HG03175 (cell line): Measurements from ENCODE around the gene TMEM167B.
"Not testable (repeated sequence)": the region's sequence is repeated elsewhere in the genome, so short reads cannot be mapped to it uniquely, and the experiment has no call there.

ENCODE experiments used
- ATAC-seq: cut with Tn5 transposase; IDR thresholded peaks from one replicate; pipeline ENCODE4 v1.9.1; 2021; ENCODE audit warnings: mild to moderate bottlenecking, moderate library complexity; ENCODE audit not compliant: unreplicated experiment

TMEM167B gene

DNA sequence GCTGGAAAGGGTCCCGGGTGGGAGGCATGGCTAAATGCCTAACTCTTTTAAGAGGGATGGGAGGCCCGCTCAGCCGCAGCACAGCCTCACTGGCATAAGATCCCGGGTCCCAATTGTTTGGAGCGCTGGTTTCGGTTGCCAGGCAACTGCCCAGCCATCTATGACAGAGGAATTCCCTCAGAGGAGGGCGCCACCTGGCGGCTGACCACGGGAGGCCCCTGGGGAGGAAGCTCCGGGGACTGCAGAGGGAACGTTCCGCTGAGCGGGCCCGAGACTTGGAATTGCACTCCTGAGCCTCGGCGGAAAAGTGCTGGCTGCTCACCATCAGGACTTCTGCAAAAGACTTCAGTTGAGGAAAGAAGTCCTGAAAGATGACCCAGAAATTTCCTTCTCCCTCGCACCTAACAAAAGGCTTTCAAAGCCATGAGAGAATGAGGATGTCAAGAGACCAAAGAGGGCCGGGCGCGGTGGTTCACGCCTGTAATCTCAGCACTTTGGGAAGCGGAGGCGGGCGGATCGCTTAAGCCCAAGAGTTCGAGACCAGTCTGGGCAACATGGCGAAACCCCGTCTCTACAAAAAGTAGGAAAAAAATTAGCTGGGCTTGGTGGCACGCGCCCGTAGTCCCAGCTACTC lies 22.2 kb downstream of the TMEM167B start:
- peak; percentile 66 for ATAC-seq

DNA sequence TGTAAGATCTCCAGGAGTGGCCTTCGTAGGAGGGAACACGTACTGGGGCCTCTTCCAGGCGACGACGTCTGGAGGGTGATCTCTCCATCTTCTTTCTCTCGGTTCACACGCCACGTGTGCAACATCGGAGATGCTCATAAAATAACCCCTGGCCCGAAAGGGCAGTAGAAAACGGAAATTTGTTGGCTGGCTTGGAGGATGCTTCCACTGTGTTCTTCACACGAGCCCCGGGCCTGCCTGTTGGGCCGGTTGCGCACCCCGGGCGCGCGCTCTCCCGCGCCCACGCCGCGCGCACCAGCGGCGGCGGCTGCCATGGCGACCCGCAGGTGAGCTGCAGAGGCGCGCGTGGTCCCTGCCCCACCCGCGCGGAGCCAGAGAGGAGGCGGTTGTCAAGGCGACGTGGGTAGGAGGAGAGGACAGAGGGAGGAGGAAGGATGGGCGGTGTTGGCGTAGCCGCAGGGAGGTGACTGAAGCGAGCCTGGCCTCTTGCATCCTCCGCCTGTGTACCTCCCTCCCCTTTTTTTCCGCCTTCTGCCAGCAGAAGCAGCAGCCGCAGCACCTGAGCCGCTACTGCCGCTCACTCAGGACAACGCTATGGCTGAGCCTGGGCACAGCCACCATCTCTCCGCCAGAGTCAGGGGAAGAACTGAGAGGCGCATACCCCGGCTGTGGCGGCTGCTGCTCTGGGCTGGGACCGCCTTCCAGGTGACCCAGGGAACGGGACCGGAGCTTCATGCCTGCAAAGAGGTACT lies 23.2 kb downstream of the TMEM167B start, which contains the start of gene ELAPOR1:
ELAPOR1 (plus strand) TSS at position 526 of the 752 bp plus-strand sequence; CDS start at position 595, 69 bp downstream.
- peak; percentile 59 for ATAC-seq

DNA sequence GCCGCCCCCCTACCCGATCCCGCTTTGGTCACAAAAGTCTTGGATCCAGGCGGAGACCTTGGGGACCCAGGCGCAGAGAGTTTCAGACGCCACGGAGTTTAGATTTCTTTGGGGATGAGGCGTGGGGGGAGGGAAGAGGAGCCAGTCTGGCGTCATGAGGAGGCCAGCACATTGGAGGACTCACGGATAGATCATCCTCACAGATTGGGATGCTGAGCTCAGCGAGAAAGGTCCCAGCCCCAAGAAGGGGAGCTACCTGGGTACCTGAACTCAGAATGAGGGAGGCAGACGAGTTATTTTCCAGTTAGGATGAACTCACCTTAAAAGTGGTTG lies 23.7 kb downstream of the TMEM167B start:
- ATAC-seq, result no peak

DNA sequence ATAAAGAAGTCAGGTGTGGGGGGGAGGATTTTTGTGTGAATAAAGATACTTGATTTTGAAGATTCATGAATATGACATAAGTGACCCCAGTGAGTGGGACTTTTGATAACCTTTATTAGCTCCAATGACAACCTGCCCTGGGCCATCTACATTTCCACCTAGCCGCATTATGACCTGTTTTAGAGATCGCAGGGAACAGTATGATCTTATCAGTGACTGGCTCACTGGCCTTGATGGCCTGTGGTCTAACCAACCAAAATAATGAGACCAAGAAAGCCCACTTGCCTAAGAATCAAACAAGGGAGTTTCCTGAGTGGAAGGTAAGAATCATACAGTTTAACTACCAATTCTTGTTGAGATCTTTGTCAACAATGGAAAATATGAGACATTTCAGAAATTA lies 25.1 kb downstream of the TMEM167B start:
- no peak for ATAC-seq

DNA sequence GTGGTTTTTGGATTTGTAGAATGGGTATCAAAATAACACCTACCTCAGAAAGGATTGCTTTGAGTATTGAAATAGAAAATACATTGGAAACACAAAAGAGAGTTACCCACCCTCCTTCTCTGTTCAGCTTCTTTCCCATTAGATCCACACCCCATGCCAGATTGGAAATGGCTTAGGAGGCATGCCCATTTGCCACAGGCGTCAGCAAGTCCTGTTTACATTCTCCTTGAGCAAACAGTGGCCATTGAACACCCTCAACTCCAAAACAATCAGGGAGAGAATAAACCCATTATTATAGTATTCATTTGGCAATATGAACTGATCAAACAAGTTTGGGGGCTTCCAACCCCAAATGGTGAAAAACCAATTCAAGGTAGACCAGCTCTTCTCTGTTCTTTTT lies 25.7 kb downstream of the TMEM167B start:
- no peak for ATAC-seq

DNA sequence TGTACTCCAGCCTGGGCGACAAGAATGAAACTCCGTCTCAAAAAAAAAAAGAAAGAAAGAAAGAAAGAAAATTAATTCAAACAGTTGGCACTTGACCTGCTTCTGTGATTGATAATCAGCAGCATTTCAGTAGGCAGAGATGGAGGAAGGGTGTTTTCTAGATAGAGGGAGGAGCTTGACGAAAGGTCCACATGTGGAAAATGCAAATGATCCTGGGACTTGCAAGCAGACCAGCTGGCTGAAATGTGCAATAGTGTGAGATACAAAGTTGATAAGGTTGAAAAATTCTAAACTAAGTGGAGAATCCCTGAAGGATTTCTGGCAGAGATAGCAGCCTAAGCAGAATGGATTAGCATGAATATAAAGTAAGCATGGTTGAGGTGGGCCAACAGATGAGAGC lies 27.5 kb downstream of the TMEM167B start:
- no peak for ATAC-seq

DNA sequence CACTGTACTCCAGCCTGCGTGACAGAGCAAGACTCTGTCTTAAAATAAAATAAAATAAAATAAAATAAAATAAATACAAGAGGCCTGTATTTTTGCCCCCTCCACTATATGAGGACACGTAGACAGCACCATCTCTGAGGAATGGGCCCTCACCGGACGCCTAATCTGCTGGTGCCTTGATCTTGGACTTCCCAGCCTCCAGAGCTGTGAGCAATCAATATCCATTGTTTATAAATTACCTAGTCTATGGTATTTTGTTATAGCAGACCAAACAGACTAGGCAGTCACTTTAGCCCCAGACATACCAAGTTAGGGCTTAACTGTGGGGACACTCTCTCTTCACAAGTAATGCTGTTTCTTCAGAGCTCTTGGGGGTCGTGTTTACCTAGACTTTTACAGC lies 29.8 kb downstream of the TMEM167B start:
- no peak for ATAC-seq

DNA sequence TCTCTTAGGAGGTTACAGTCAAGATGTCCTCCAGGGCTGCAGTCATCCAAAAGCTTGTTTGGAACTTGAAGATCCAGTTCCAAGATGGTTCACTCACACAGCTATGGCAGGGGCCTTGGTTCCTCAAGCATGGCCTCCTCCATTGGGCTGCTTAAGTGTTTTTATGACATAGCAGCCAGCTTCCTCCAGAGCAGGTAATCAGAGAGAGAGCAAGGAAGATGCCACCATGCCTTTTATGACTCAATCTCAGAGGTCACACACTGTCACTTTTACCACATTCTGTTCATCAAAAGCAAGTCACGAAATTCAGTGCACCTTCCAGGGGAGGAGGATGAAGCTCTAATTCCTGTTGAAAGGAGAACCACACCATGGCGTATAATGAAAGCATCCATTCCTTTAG lies 40.5 kb downstream of the TMEM167B start:
- no peak for ATAC-seq

DNA sequence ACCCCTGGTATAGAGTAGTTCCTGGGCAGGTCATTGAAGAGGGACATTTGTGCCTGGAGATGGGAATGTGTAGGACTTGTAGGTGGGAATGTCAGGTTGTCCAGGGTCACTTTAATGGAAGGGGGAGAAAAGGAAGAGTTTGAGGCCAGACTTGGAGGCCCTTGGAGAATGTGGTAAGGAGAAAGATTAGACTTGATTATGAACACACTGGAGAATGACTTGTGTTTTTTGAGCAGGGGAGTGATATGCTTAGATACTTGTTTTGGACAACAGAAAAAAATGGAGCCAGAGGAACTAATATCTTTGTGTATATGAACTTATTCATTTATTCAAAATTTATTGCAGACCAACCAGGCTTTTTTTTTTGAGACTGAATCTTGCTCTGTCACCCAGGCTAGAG lies 41.2 kb downstream of the TMEM167B start:
- no peak for ATAC-seq

DNA sequence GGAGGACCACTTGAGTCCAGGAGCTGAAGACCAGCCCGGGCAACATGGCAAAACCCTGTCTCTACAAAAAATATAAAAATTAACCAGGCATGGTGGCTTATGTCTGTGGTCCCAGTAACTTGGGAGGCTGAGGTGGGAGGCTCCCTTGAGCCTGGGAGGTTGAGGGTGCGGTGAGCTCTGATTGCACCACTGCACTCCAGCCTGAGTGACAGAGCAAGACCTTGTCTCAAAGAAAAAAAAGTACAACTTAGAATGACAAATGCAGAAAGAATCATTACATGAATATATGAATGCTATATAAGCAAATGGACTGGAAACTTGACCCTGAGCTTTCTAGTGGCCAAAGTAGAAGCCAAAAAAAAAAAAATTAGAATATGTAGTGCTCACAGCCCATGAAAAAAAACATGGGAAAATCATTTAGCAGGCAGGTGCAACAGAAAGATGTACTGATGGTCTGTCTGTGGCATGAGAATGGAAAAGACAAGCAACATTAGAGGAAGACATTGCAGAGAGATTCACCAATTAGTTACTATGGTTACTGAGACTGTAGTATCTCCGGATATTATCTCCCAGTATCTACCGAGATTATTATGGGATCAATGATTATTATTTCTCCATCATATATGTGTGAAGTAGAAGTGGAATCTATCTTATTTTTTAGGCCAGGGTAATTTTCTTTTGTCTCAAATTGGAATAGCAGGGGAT lies 42.6 kb downstream of the TMEM167B start:
- ATAC-seq, result no peak

DNA sequence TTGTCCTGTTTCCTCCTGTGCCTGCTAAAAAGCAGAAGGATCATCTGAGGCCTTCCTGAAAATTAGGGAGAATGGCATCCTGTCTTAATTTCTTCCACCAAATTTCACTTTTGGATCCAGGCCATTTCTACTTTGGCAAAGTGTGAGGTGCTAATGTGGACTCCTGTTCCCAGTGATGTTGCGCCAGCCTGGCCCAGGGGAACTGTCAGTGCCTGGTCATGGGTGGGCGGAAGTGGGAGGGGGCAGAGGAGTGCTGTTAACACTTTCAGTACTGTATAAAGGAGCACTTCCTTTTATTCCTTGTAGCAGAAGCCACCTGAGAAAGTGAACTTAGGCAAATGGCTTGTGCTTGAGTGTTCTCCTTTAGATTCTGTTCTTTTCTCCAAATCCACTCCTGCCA lies 43.3 kb downstream of the TMEM167B start:
- no peak for ATAC-seq

DNA sequence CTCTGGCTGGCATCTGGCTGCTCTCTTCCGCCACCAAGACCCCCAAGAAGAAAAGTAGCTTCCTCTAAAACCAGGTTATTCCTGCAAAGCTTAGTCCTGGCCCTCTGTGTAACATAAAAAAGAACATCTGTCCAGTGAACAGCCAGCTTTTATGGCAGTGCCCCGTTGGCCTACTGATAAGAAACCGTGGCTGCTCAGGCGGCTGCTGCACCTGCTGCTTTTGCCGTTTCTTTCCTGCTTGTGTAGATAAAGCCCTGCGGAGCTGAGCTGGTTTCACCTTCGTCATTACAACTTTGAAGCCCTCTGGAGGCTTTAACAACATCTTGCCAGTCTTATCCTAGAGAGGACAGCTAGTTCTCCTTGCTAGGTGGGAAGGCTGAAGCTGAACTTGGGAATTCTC lies 43.9 kb downstream of the TMEM167B start:
- ATAC-seq, result no peak

DNA sequence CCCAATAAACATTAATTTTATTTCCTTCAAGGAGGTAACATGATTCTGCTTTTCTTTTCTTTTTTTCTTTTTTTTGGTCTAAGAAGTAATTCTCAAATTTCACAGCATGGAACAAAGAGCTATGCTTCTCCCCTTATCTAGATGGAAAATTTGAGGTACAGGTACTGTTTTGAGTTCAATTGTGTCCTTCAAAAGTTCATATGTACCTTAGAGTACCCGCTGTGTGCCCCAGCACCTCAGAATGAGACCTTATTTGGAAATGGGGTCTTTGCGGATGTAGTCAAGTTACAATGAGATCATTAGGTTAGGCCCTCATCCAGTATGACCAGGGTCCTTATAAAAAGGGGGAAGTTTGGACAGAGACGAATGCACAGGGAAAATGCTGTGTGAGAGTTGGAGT lies 45.4 kb downstream of the TMEM167B start:
- no peak for ATAC-seq

DNA sequence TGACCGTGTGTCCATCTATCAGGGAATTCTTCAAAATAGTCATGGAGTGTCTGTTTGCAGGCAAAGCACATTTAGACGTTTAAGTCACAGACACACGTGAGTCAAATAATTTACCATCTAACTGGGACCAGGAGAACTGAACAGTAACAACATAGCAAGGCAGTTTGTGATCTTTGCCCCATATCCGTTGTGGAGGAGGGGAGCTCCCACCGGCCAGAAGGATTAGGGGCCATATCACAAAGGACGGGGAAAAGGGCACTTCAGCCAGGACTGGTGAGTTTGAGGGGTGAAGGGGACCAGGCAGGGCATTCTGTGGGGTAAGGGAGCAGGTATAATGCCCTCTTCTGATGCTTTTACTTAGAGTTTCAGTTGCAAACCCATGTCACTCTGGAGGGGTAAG lies 46.2 kb downstream of the TMEM167B start:
- no peak for ATAC-seq

DNA sequence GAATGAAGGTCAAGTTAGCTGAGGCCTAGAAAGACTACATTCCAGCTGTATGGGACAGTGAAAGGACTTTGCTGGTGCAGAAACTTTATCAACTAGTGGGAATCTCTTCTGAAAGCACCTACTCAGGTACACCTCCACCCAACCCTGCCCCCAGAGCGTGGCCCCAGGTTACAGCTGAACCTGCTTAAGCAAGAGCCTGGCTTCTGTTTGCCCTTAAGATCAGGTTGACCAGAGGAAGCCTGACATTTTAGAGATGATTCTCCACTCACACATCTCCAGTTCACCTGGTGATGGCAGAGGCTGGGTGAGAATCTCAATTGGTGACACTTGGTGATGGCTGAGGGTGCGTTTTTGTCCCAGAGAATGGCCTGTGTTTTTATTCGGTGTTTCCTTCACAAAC lies 47.4 kb downstream of the TMEM167B start:
- ATAC-seq, result no peak

DNA sequence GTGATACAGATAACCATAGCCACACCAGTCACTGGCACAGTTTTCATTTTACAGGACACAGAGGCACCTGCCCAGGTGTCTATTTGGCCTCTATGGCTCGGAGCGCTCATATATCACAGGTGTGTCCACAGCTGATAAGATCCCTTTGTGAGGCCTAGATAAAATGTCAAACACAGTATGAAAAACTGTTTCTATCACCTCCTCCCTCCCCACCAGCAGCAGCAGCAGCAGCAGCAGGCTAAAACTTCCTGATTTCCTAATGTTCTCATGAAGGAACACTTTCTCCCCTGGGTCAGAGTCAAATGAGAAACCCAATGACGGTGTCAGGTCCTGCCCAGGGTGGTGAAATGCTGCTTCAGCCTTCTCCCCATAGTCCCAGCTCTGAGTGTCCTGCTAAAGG lies 47.8 kb downstream of the TMEM167B start:
- ATAC-seq, result no peak

DNA sequence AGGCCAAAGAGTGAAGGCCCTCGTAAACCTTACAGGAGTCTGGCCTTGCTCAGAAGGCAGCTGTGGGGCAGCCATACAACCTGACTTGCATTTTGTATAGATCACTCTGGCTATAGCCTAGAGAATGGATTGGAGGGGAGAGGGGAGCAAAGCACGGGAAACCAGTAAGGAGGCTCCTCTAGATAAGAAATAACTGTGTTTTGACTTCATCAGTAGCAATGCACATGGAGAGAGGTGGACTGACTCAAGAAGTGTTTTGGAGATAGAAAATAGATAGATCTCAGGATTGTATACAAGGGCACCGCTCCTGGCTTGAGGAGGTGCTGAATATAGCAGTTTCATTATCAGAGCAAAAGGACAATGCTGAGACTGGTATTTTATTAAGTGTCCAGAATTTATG lies 49.8 kb downstream of the TMEM167B start:
- no peak for ATAC-seq

DNA sequence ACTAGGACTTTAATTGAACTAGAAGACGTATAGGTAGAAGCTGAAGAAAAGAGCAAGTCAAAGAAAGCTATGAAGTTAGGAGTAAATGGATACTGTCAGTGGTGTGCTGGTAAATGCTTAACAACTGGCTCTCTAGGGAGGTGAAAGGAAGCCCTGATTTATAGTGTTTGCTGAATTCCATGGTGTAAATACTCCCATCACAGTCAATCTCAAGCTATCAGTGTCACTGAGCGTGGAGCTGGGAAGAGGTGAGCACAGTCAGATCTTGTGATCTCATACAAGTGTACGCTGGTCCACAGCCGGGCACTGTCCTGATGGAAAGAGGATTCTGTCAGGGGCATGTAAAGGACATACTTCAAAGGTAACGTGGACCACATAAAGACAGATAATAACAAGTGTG lies 51.7 kb downstream of the TMEM167B start:
- no peak for ATAC-seq

DNA sequence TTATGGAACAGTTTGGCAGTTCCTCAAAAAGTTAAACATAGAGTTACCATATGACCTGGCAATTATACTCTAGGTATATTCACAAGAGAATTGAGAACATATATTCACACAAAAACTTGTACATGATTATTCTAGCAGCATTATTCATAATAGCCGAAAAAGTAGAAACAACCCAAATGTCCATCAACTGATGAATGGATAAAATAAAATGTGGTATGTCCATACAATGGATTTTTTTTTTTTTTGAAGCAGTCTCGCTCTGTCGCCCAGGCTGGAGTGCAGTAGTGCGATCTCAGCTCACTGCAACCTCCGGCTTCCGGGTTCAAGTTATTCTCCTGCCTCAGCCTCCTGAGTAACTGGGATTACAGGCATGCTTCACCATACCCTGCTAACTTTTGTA lies 52.2 kb downstream of the TMEM167B start:
- not testable (repeated sequence) for ATAC-seq
